Osteocyte (in vitro differentiated cells): Measurements from ENCODE around the gene TSHR. TPM values are rescaled to one million over a fixed set of nuclear protein-coding genes. Genes with fewer than 3 reads are reported as not detected.
"Not testable (repeated sequence)": the region's sequence is repeated elsewhere in the genome, so short reads cannot be mapped to it uniquely, and the experiment has no call there.

Experiments
- DNase-seq: peaks from one replicate; pipeline ENCODE4 v3.0.0; 2021; ENCODE audit warnings: mixed read lengths; ENCODE audit not compliant: unreplicated experiment; ENCODE audit errors: extremely low spot score
- H3K27ac Mint-ChIP-seq: one replicate; pipeline ENCODE4 v1.8.0; 2021; ENCODE audit warnings: mild to moderate bottlenecking, mixed read lengths; ENCODE audit not compliant: unreplicated experiment
- H3K27me3 Mint-ChIP-seq: one replicate; pipeline ENCODE4 v1.8.0; 2021; ENCODE audit warnings: mixed read lengths; ENCODE audit not compliant: unreplicated experiment
- H3K36me3 Mint-ChIP-seq: one replicate; pipeline ENCODE4 v1.8.0; 2021; ENCODE audit warnings: mixed read lengths; ENCODE audit not compliant: unreplicated experiment
- H3K4me1 Mint-ChIP-seq: one replicate; pipeline ENCODE4 v1.8.0; 2021; ENCODE audit warnings: mixed read lengths; ENCODE audit not compliant: unreplicated experiment
- H3K4me3 Mint-ChIP-seq: one replicate; pipeline ENCODE4 v1.8.0; 2021; ENCODE audit warnings: mild to moderate bottlenecking, moderate library complexity, mixed read lengths; ENCODE audit not compliant: unreplicated experiment
- H3K9me3 Mint-ChIP-seq: one replicate; pipeline ENCODE4 v1.8.0; 2021; ENCODE audit warnings: mixed read lengths; ENCODE audit not compliant: unreplicated experiment
- long read RNA-seq: library from polyadenylated mRNA; unstranded; transcript quantifications from one replicate; pipeline ENCODE4 v2.0.0, GENCODE V29; 2021
- total RNA-seq: library from RNA; stranded (reverse); gene quantifications from 2 replicates; pipeline ENCODE4 v1.2.1, GENCODE V29; 2021
- TF ChIP-seq, protein P1 (sequence below): fragments of 200-600 bp; sonication (generic); IDR thresholded peaks from 2 replicates; pipeline ENCODE4 v1.5.0; 2021; ENCODE audit warnings: antibody characterized with exemption, mild to moderate bottlenecking, moderate library complexity

Gene TSHR
- not detected in 2 replicates for total RNA-seq
- long read RNA-seq, partial matches to known transcripts, result 0 of 1 reads
- long read RNA-seq, other reads (novel, unspliced or antisense), result 1 of 1 reads

DNA sequence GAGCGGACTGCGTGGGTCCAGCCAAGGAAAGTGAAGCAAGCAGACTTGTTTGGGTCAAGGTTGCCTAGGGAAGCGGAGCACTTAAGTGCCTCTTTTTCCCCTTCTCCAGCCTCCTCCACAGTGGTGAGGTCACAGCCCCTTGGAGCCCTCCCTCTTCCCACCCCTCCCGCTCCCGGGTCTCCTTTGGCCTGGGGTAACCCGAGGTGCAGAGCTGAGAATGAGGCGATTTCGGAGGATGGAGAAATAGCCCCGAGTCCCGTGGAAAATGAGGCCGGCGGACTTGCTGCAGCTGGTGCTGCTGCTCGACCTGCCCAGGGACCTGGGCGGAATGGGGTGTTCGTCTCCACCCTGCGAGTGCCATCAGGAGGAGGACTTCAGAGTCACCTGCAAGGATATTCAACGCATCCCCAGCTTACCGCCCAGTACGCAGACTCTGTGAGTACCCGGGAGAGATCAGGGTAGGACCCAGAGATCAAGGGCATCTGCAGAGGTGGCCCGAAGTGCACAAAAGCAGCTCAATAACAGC lies at the start of gene TSHR:
TSHR (plus strand) TSS at position 206 of the 526 bp plus-strand sequence; CDS start at position 266, 60 bp downstream.
- Mint-ChIP-seq H3K27ac (no peak within 1 kb of the TSS), H3K9me3 (no peaks in the 10 kb centered on the region), H3K4me1 (peaks cover 8% of the 10 kb centered on the region), H3K4me3 (peak within 1 kb of the TSS; percentile 84), H3K36me3 (no peaks in the 10 kb centered on the region), H3K27me3 (peaks cover 66% of the 10 kb centered on the region)
- TF ChIP-seq, protein P1, sequence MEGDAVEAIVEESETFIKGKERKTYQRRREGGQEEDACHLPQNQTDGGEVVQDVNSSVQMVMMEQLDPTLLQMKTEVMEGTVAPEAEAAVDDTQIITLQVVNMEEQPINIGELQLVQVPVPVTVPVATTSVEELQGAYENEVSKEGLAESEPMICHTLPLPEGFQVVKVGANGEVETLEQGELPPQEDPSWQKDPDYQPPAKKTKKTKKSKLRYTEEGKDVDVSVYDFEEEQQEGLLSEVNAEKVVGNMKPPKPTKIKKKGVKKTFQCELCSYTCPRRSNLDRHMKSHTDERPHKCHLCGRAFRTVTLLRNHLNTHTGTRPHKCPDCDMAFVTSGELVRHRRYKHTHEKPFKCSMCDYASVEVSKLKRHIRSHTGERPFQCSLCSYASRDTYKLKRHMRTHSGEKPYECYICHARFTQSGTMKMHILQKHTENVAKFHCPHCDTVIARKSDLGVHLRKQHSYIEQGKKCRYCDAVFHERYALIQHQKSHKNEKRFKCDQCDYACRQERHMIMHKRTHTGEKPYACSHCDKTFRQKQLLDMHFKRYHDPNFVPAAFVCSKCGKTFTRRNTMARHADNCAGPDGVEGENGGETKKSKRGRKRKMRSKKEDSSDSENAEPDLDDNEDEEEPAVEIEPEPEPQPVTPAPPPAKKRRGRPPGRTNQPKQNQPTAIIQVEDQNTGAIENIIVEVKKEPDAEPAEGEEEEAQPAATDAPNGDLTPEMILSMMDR, result no peak
- no peak for DNase-seq

DNA sequence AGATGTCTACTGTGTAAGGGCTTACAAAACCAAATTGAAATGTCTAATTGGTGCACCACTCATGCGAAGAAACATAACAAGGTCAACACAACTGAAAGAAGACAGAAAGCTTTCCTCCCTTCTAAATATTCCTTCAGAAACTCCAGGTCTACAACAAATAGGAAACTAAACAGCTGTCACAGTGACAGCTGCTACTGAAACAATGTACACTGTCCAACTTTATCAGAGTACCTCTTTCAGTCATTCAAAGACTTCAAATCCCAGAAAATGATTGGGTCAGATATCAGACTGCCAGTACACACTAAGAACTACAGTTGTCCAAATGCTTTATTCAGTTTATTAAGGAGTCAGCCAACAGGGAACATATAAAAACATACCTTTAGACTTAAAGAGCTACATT lies 49.1 kb upstream of the TSHR start:
- TF ChIP-seq, protein P1, result no peak
- Mint-ChIP-seq H3K27ac (no peak overlapping the region), H3K4me1 (peaks cover 1% of the 10 kb centered on the region), H3K27me3 (no peaks in the 10 kb centered on the region), H3K36me3 (peaks cover 3% of the 10 kb centered on the region), H3K9me3 (peaks cover 4% of the 10 kb centered on the region), H3K4me3 (no peak overlapping the region)
- no peak for DNase-seq

DNA sequence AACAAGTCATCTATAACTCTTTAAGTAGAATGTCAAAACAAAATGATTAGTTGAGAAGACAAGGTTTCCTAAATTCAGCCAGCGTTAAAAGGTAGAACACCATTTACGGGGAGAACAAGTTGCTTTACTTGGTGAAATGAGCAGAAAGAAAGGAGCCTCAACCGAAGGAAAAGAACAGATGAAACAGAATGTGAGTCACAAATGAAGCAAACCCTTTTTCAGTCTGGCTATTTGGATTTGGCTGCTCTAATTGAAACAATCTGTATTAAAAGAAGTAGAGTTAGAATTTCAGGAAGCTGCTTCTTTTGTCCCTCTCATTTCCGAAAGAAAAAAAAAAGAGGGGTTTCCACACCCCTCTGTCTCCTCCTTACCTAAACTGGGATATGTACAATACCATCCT lies 48.5 kb upstream of the TSHR start:
- TF ChIP-seq, protein P1, result no peak
- Mint-ChIP-seq H3K27me3 (no peaks in the 10 kb centered on the region), H3K4me1 (peaks cover 1% of the 10 kb centered on the region), H3K27ac (no peak overlapping the region), H3K9me3 (peaks cover 4% of the 10 kb centered on the region), H3K36me3 (peaks cover 3% of the 10 kb centered on the region), H3K4me3 (no peak overlapping the region)
- DNase-seq, result no peak

DNA sequence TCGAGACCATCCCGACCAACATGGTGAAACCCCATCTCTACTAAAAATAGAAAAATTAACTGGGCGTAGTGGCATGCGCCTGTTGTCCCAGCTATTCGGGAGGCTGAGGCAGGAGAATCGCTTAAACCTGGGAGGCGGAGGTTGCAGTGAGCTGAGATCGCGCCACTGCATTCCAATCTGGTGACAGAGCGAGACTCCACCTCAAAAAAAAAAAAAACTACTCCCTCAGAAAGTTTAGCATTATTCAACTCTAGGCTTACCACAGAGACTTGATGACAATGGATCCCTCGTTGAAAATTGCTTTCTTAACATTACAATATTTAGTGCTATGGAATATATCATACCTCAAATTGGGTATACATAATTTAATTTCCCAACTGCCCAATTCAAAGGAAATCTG lies 43.4 kb upstream of the TSHR start:
- not testable (repeated sequence) for H3K4me1 Mint-ChIP-seq, H3K36me3 Mint-ChIP-seq, H3K4me3 Mint-ChIP-seq, H3K9me3 Mint-ChIP-seq, DNase-seq, H3K27ac Mint-ChIP-seq, H3K27me3 Mint-ChIP-seq

DNA sequence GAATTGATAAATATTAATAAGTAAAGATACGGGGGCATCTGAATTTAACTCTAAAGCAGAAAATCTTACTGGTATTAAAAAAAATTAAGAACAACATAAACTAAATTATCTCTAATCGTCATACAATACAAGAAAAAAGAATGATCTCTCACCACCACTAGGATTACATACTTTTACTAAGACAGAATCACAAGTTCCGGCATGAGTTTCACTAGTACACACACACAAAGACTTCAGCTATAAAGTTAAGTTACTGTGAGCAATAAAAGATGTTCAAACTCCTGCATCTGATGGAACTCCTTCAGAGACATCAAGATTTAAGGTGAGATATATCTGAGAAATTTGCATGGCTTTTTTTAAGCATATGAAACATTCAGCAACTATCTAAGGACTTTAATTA lies 35.8 kb upstream of the TSHR start:
- Mint-ChIP-seq H3K4me3 (no peak overlapping the region), H3K36me3 (peaks cover under 1% of the 10 kb centered on the region), H3K9me3 (no peaks in the 10 kb centered on the region), H3K27ac (no peak overlapping the region), H3K4me1 (peaks cover 4% of the 10 kb centered on the region), H3K27me3 (no peaks in the 10 kb centered on the region)
- no peak for DNase-seq
- TF ChIP-seq, protein P1, result no peak
